ENCODE results near the gene LCK. TPM values are rescaled to one million over a fixed set of nuclear protein-coding genes. Genes with fewer than 3 reads are reported as not detected.

Gene LCK
- total and polyA plus RNA-seq, 9 of the 15 experiments (the other 6 are each of a cell fraction or from before 2014, with no cell fraction given), result 0.04 to 0.47 (median 0.13) TPM; not detected in 6

DNA sequence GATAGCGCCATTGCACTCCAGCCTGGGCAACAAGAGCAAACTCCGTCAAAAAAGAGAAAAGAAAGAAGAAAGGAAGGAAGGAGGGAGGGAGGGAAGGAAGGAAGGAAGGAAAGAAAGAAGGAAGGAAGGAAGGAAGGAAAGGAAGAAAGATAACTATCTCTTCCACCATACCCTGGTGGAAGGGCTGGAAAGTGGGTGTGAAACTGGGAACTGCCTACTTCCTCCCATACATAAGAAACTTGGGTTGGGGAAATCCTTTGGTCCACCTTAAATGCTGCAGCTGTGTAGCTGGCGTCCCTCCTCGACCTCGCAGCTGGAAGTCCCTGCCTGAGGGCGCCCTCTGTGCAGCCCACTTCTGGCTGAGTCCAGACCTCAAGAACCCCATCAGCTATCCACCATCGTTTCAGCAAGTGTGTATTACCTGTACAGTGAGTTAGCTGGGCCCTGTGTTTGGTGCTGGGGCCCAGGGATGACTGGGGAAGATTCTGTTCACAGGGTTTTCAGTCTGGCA lies 8.7 kb upstream of the LCK start (continued):
- TF ChIP-seq JUND (IDR thresholded peaks at IDR 0.05; ENCODE audit: borderline replicate concordance, low read depth, low read length) (no peak), JUND (tag; IDR thresholded peaks at IDR 0.05; ENCODE audit: borderline replicate concordance, low read depth, low read length) (no peak), PCBP1 (IDR thresholded peaks at IDR 0.05; ENCODE audit: low read depth, low read length, poor library complexity, severe bottlenecking) (no peak), CSDE1 (IDR thresholded peaks at IDR 0.05) (no peak), TEAD2 (tag; IDR thresholded peaks at IDR 0.05) (no peak), MIER1 (IDR thresholded peaks at IDR 0.05; ENCODE audit: low read depth) (0 out of 2 replicates have a peak, but pooled peaks have one; percentile 37), SMAD1 (IDR thresholded peaks at IDR 0.05; ENCODE audit: low read depth, low read length, partially characterized antibody) (no peak), NCOA2 (IDR thresholded peaks at IDR 0.05; ENCODE audit: partially characterized antibody in 2 of 2) (no peak), ZNF134 (CRISPR knock-in tag; conservative IDR thresholded peaks at IDR 0.05) (no peak), PHF8 (IDR thresholded peaks at IDR 0.05; ENCODE audit: borderline replicate concordance, low read length) (no peak), PHB (CRISPR knock-in tag; IDR thresholded peaks at IDR 0.05) (no peak), GATAD2A (IDR thresholded peaks at IDR 0.05) (0 out of 2 replicates have a peak, but pooled peaks have one; percentile 24), TSC22D4 (tag; IDR thresholded peaks at IDR 0.05) (no peak), TCFL5 (CRISPR knock-in tag; conservative IDR thresholded peaks at IDR 0.05) (no peak), ZBTB17 (CRISPR knock-in tag; IDR thresholded peaks at IDR 0.05) (no peak), ZBTB5 (IDR thresholded peaks at IDR 0.05) (no peak), CAMTA2 (CRISPR knock-in tag; conservative IDR thresholded peaks at IDR 0.05) (no peak), NCOA6 (IDR thresholded peaks at IDR 0.05) (no peak)
- TF ChIP-seq, protein P1, sequence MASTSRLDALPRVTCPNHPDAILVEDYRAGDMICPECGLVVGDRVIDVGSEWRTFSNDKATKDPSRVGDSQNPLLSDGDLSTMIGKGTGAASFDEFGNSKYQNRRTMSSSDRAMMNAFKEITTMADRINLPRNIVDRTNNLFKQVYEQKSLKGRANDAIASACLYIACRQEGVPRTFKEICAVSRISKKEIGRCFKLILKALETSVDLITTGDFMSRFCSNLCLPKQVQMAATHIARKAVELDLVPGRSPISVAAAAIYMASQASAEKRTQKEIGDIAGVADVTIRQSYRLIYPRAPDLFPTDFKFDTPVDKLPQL (IDR thresholded peaks at IDR 0.05; ENCODE audit: extremely low read depth, insufficient read length), result no peak
- TF ChIP-seq, protein P2, sequence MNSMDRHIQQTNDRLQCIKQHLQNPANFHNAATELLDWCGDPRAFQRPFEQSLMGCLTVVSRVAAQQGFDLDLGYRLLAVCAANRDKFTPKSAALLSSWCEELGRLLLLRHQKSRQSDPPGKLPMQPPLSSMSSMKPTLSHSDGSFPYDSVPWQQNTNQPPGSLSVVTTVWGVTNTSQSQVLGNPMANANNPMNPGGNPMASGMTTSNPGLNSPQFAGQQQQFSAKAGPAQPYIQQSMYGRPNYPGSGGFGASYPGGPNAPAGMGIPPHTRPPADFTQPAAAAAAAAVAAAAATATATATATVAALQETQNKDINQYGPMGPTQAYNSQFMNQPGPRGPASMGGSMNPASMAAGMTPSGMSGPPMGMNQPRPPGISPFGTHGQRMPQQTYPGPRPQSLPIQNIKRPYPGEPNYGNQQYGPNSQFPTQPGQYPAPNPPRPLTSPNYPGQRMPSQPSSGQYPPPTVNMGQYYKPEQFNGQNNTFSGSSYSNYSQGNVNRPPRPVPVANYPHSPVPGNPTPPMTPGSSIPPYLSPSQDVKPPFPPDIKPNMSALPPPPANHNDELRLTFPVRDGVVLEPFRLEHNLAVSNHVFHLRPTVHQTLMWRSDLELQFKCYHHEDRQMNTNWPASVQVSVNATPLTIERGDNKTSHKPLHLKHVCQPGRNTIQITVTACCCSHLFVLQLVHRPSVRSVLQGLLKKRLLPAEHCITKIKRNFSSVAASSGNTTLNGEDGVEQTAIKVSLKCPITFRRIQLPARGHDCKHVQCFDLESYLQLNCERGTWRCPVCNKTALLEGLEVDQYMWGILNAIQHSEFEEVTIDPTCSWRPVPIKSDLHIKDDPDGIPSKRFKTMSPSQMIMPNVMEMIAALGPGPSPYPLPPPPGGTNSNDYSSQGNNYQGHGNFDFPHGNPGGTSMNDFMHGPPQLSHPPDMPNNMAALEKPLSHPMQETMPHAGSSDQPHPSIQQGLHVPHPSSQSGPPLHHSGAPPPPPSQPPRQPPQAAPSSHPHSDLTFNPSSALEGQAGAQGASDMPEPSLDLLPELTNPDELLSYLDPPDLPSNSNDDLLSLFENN (IDR thresholded peaks at IDR 0.05; ENCODE audit: low read depth in 2 of 2, low read length in 2 of 2), result no peak
- TF ChIP-seq, protein P3, sequence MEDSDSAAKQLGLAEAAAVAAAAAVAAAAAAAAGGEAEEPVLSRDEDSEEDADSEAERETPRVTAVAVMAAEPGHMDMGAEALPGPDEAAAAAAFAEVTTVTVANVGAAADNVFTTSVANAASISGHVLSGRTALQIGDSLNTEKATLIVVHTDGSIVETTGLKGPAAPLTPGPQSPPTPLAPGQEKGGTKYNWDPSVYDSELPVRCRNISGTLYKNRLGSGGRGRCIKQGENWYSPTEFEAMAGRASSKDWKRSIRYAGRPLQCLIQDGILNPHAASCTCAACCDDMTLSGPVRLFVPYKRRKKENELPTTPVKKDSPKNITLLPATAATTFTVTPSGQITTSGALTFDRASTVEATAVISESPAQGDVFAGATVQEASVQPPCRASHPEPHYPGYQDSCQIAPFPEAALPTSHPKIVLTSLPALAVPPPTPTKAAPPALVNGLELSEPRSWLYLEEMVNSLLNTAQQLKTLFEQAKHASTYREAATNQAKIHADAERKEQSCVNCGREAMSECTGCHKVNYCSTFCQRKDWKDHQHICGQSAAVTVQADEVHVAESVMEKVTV (CRISPR knock-in tag; IDR thresholded peaks at IDR 0.05), result no peak

Measured in K562 (cell line).